C4-2B (cell line): Measurements from ENCODE around the gene IFIT1.
"Not testable (repeated sequence)": the region's sequence is repeated elsewhere in the genome, so short reads cannot be mapped to it uniquely, and the experiment has no call there.

Experiments used
- H3K27ac ChIP-seq: fragments of 450-650 bp; 2 replicates; pipeline ENCODE4 v1.5.1; 2017
- ZFX ChIP-seq: fragments of 450-650 bp; IDR thresholded peaks from 2 replicates; pipeline ENCODE4 v1.6.1; 2017
- TF ChIP-seq, protein P1 (sequence below): fragments of 450-650 bp; conservative IDR thresholded peaks from 2 replicates; pipeline ENCODE4 v1.5.1; 2017; ENCODE audit warnings: mild to moderate bottlenecking

IFIT1 gene

DNA sequence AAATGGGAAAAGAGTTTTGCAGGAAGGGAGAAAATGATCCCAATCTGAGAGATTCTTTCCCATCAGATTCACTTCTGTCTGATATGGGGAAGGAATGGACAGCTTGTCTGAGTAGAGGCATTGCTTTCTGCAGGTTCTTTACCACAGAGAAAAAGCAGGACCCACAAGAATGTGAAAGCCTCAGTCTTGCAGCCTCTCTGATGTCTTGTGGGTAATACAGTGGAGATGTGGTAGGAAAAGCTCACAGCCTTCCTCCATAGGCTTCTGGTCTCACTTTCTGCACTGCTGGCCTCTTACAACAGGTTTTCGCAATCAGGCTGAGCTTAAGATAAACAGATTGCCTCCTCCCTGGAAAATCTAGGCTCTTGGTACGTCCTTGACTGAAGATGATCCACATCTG is 551 bp downstream of the IFIT1 start:
- TF ChIP-seq, protein P1, sequence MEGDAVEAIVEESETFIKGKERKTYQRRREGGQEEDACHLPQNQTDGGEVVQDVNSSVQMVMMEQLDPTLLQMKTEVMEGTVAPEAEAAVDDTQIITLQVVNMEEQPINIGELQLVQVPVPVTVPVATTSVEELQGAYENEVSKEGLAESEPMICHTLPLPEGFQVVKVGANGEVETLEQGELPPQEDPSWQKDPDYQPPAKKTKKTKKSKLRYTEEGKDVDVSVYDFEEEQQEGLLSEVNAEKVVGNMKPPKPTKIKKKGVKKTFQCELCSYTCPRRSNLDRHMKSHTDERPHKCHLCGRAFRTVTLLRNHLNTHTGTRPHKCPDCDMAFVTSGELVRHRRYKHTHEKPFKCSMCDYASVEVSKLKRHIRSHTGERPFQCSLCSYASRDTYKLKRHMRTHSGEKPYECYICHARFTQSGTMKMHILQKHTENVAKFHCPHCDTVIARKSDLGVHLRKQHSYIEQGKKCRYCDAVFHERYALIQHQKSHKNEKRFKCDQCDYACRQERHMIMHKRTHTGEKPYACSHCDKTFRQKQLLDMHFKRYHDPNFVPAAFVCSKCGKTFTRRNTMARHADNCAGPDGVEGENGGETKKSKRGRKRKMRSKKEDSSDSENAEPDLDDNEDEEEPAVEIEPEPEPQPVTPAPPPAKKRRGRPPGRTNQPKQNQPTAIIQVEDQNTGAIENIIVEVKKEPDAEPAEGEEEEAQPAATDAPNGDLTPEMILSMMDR = no peak
- TF ChIP-seq ZFX = no peak
- no peak overlapping the region for H3K27ac ChIP-seq

- TF ChIP-seq, protein P1 = no peak
- TF ChIP-seq ZFX = no peak
- H3K27ac ChIP-seq = no peak overlapping the region
These were observed 1.5 kb downstream of the IFIT1 start for GRCh38 chr10:89393898-89394297.

DNA sequence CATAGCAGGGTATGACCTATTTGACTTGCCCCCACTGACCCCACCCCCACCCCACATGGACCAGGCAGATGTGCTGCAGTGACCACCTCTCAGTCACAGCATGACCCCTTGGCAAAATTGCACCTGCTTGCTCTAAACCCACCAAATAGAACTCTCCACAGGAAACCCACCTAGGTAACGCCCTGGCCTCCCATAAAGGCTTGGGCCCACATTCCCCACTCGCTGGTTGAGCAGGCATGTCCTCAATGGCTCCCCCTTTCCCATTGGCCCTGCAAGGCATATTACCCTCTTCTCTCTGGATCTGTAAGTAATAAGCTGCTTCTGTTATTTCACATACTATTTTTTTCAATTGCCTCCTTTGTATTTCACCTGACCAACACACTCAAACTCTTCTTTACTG is 2.7 kb downstream of the IFIT1 start:
- H3K27ac ChIP-seq = no peak overlapping the region
- TF ChIP-seq, protein P1 = no peak
- TF ChIP-seq ZFX = no peak

DNA sequence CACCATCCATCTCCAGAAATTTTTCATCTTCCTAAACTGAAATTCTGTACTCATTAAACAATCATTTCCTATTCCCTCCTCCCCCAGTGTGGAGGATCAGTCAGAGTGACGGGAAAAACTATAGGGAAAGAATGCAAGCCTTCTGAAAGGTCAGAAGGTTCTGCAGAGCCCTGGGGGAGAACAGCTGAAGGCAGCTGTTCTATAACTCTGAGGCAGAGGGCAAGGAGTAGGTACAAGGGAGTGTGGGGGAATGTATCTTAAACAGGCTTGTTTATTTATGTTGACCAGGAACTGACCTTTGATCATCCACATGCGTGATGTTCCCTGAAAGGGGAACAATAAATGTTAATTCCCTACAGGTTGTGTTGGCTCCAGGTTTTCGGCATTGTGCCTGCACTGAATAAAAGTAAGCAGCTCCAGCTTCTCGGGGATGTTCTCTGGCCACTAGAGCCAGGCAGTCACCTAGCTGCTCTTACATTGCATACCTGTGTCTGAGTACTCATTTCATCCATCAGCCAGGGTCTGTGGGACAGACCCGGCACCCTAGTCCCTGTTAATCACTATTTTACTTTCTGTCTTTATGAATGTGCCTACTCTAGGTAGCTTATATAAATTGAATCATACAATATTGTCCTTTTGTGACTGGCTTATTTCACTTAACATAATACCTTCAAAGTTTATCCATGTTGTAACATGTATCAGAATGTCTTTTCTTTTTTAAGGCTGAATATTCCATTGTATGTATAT is 5.8 kb downstream of the IFIT1 start:
- no peak for TF ChIP-seq ZFX
- no peak overlapping the region for H3K27ac ChIP-seq

DNA sequence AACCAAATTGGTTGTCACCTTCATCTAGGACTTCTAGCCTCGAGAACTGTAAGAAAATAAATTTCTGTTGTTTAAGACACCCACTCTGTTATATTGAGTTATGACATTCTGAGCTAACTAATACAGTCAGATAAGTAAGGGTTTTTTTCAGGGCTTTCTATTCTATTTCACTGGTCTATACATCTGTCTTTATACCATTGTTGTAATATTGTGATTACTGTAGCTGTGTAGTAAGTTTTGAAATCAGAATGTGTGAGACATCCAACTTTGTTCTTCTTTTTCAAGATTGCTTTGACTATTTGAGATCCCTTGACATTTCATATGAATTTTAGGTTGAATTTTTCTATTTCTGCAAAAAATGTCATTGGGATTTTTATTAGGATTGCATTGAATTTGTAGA is 7.5 kb downstream of the IFIT1 start:
- no peak for TF ChIP-seq ZFX
- TF ChIP-seq, protein P1 = no peak

DNA sequence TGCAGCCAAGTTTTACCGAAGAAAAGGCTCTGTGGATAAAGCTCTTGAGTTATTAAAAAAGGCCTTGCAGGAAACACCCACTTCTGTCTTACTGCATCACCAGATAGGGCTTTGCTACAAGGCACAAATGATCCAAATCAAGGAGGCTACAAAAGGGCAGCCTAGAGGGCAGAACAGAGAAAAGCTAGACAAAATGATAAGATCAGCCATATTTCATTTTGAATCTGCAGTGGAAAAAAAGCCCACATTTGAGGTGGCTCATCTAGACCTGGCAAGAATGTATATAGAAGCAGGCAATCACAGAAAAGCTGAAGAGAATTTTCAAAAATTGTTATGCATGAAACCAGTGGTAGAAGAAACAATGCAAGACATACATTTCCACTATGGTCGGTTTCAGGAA is 10.6 kb downstream of the IFIT1 start:
- no peak overlapping the region for H3K27ac ChIP-seq
- TF ChIP-seq, protein P1 = no peak
- TF ChIP-seq ZFX = no peak

More for the DNA sequence above, 7.5 kb downstream of the IFIT1 start:
- H3K27ac ChIP-seq = no peak overlapping the region

GRCh38 chr10:89404104-89405047 is 12.0 kb downstream of the IFIT1 start:
- TF ChIP-seq, protein P1 = no peak
- no peak for TF ChIP-seq ZFX
- H3K27ac ChIP-seq = no peak overlapping the region

- H3K27ac ChIP-seq = not testable (repeated sequence)
These were observed 13.8 kb downstream of the IFIT1 start for GRCh38 chr10:89406178-89406577.

DNA sequence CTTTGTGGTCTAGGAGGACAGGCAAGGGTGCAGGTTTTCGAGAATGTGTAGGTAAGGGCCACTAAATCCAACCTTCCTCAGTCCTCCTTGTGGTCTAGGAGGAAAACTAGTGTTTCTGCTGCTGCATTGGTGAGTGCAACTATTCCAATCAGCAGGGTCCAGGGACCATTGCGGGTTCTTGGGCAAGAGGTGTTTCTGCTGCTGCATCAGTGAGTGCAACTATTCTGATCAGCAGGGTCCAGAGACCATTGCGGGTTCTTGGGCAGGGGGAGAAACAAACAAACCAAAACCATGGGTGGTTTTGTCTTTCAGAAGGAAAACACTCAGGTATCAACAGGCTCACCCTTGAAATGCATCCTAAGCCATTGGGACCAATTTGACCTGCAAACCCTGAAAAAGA is 15.4 kb downstream of the IFIT1 start:
- not testable (repeated sequence) for H3K27ac ChIP-seq

DNA sequence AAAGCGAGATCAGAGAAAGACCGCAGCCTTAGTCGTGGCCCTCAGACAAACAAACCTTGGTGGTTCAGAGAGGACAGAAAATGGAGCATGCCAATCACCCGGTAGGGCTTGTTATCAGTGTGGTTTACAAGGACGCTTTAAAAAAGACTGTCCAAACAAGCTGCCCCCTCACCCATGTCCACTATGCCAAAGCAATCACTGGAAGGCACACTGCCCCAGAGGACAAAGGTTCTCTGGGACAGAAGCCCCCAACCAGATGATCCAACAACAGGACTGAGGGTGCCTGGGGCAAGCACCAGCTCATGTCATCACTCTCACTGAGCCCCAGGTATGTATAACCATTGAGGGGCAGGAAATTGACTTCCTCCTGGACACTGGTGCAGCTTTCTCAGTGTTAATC is 16.9 kb downstream of the IFIT1 start:
- H3K27ac ChIP-seq = not testable (repeated sequence)

DNA sequence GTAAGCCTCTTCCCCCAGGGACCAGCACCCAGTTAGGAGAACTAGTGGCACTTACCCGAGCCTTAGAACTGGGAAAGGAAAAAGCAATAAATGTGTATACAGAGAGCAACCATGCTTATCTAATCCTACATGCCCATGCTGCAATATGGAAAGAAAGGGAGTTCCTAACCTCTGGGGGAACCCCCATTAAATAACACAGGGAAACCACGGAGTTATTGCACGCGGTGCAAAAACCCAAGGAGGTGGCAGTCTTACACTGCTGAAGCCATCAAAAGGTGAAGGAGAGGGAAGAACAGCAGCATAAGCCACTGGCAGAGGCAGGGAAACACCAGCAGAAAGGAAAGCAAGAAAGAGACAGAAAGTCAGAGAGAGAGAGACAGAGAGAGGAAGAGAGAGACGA is 18.1 kb downstream of the IFIT1 start:
- H3K27ac ChIP-seq = not testable (repeated sequence)

GRCh38 chr10:89411135-89411534 is 18.7 kb downstream of the IFIT1 start:
- H3K27ac ChIP-seq = not testable (repeated sequence)

GRCh38 chr10:89412276-89412675 is 19.9 kb downstream of the IFIT1 start:
- not testable (repeated sequence) for H3K27ac ChIP-seq
